Neural crest cell (in vitro differentiated cells): ENCODE data around the gene VPS13D. TPM values are rescaled to one million over a fixed set of nuclear protein-coding genes. Genes with fewer than 3 reads are reported as not detected.
A peak's percentile ranks its signal among the peaks of the same experiment; 100 is the strongest.

ENCODE experiments used
- DNase-seq: peaks from one replicate; pipeline ENCODE4 v3.0.0; 2021; ENCODE audit warnings: low read depth, mixed read lengths, low spot score
- H3K27ac Mint-ChIP-seq: one replicate; pipeline ENCODE4 v1.8.0; 2021; ENCODE audit warnings: mild to moderate bottlenecking, mixed read lengths; ENCODE audit not compliant: unreplicated experiment
- H3K27me3 Mint-ChIP-seq: 2 replicates; pipeline ENCODE4 v1.8.0; 2021; ENCODE audit warnings: low read depth, mild to moderate bottlenecking, mixed read lengths
- H3K36me3 Mint-ChIP-seq: 2 replicates; pipeline ENCODE4 v1.8.0; 2021; ENCODE audit warnings: low read depth, mild to moderate bottlenecking, mixed read lengths
- H3K4me1 Mint-ChIP-seq: 2 replicates; pipeline ENCODE4 v1.8.0; 2021; ENCODE audit warnings: mixed read lengths
- H3K4me3 Mint-ChIP-seq: one replicate; pipeline ENCODE4 v1.8.0; 2021; ENCODE audit warnings: mild to moderate bottlenecking, mixed read lengths
- H3K9me3 Mint-ChIP-seq: 2 replicates; pipeline ENCODE4 v1.8.0; 2021; ENCODE audit warnings: mixed read lengths
- CTCF ChIP-seq: fragments of 200-600 bp; sonication (generic); conservative IDR thresholded peaks from 2 replicates; pipeline ENCODE4 v1.5.0; 2021; ENCODE audit warnings: antibody characterized with exemption, mild to moderate bottlenecking
- total RNA-seq: library from RNA; stranded (reverse); gene quantifications from 2 replicates; pipeline ENCODE4 v1.2.1, GENCODE V29; 2021

The VPS13D gene
- total RNA-seq, 1 donor from 2014 or later, result 24.5 TPM

- peaks cover 10% of the 10 kb centered on the region for H3K36me3 Mint-ChIP-seq
- no peak for TF ChIP-seq CTCF
- H3K4me3 Mint-ChIP-seq, result no peak overlapping the region
- DNase-seq, result no peak
- no peaks in the 10 kb centered on the region for H3K27me3 Mint-ChIP-seq
- H3K9me3 Mint-ChIP-seq, result no peaks in the 10 kb centered on the region
- H3K27ac Mint-ChIP-seq, result no peak overlapping the region
- peaks cover 36% of the 10 kb centered on the region for H3K4me1 Mint-ChIP-seq
Measured at GRCh38 chr1:12475530-12475934, 245.7 kb downstream of the VPS13D start.

GRCh38 chr1:12475947-12476346, 246.1 kb downstream of the VPS13D start:
- H3K36me3 Mint-ChIP-seq, result peaks cover 10% of the 10 kb centered on the region
- H3K4me3 Mint-ChIP-seq, result no peak overlapping the region
- H3K27ac Mint-ChIP-seq, result no peak overlapping the region
- H3K4me1 Mint-ChIP-seq, result peaks cover 36% of the 10 kb centered on the region
- no peaks in the 10 kb centered on the region for H3K27me3 Mint-ChIP-seq
- H3K9me3 Mint-ChIP-seq, result no peaks in the 10 kb centered on the region
- no peak for TF ChIP-seq CTCF
- no peak for DNase-seq

GRCh38 chr1:12477314-12477713, 247.5 kb downstream of the VPS13D start:
- no peak overlapping the region for H3K27ac Mint-ChIP-seq
- no peaks in the 10 kb centered on the region for H3K27me3 Mint-ChIP-seq

GRCh38 chr1:12477936-12478611, 248.2 kb downstream of the VPS13D start:
- no peak for DNase-seq

More at GRCh38 chr1:12477314-12477713, 247.5 kb downstream of the VPS13D start:
- peaks cover 7% of the 10 kb centered on the region for H3K36me3 Mint-ChIP-seq
- no peaks in the 10 kb centered on the region for H3K9me3 Mint-ChIP-seq
- peaks cover 31% of the 10 kb centered on the region for H3K4me1 Mint-ChIP-seq
- no peak overlapping the region for H3K4me3 Mint-ChIP-seq
- no peak for TF ChIP-seq CTCF
- DNase-seq, result no peak

GRCh38 chr1:12478612-12478985, 248.8 kb downstream of the VPS13D start:
- H3K36me3 Mint-ChIP-seq, result peaks cover 7% of the 10 kb centered on the region
- H3K9me3 Mint-ChIP-seq, result no peaks in the 10 kb centered on the region
- no peak for DNase-seq
- no peaks in the 10 kb centered on the region for H3K27me3 Mint-ChIP-seq
- no peak overlapping the region for H3K4me3 Mint-ChIP-seq
- no peak overlapping the region for H3K27ac Mint-ChIP-seq
- TF ChIP-seq CTCF, result no peak
- peaks cover 24% of the 10 kb centered on the region for H3K4me1 Mint-ChIP-seq

More at GRCh38 chr1:12477936-12478611, 248.2 kb downstream of the VPS13D start:
- no peak for TF ChIP-seq CTCF
- peaks cover 24% of the 10 kb centered on the region for H3K4me1 Mint-ChIP-seq
- H3K27me3 Mint-ChIP-seq, result no peaks in the 10 kb centered on the region
- H3K4me3 Mint-ChIP-seq, result no peak overlapping the region
- H3K36me3 Mint-ChIP-seq, result peaks cover 7% of the 10 kb centered on the region
- no peaks in the 10 kb centered on the region for H3K9me3 Mint-ChIP-seq
- H3K27ac Mint-ChIP-seq, result peak overlapping the region; percentile 4
